ENCODE data around the gene TH.
"Not testable (repeated sequence)": the region's sequence is repeated elsewhere in the genome, so short reads cannot be mapped to it uniquely, and the experiment has no call there.

Gene TH

DNA sequence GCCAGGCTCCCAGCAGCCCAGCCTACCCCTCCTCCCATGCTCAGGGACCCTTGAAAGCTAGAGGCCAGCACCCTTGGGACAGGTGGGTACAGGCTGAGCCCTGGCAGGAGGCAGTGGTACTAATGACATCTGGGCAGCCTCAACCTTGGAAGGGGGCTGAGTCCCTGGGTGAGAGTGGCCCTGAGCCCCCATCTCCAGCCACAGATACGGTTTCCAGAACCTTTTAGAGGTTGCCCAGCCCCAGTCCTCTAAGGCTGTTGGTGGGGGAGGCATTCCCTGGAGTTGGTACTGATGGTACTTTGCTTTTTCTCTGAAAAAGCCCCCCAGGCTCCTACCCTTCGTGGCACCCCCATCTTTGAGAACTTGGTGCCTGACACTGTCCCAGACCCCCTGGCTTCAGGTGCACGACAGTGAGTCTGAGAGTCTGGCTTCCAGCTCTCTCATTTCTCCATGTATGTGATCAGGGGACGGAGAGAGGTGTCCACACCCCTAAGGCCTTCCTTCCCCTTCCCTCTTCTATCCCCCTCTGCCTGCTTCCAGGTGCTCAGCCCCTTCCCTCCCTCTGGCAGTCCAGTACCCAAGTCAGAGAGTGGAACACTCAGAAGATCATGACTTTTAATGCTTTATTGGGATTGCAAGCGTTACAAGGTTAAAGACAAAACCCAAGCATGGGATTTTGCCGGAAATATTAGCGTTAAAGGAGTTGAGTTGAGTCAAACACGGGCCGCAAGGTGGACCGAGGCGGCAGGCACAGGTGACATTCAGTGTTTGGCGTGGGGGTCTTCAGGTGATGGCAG is 42.9 kb downstream of the TH start:
- Histone ChIP-seq H3K27ac (ENCODE audit: low read length) (no peak overlapping the region), H3K4me3 (ENCODE audit: low read depth in 1 of 2, low read length in 2 of 2) (no peak overlapping the region), H3K27me3 (ENCODE audit: low read depth, low read length) (peaks cover 5% of the 10 kb centered on the region), H3K4me1 (ENCODE audit: control insufficient read depth in 1 of 2, insufficient read depth in 2 of 2, low read length in 2 of 2) (no peaks in the 10 kb centered on the region), H3K36me3 (ENCODE audit: control insufficient read depth in 1 of 2, insufficient read depth in 2 of 2, low read length in 2 of 2) (no peaks in the 10 kb centered on the region), H3K9me3 (ENCODE audit: control insufficient read depth in 1 of 2, low read length in 2 of 2) (no peaks in the 10 kb centered on the region)

DNA sequence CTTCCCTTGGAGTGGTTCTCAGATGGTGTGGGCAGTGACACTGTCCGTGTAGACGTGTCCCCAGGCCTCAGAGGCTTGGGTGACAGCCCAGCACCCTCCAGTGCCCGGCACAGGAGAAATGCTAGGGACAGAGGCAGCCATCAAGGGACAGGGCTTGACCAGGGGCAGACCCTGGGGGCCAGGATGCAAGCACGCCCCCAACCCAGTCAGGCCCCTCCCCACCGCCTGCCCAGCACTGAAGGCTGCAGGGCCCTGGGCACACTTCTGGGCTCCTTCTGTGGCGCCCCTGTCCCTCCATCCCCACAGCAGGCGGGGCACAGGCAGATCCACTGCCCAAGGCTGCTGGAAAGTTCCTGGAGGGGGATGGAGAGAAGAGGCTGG is 43.5 kb downstream of the TH start:
- no peak overlapping the region for H3K27ac ChIP-seq (ENCODE audit: low read length)
- no peaks in the 10 kb centered on the region for H3K4me1 ChIP-seq (ENCODE audit: control insufficient read depth in 1 of 2, insufficient read depth in 2 of 2, low read length in 2 of 2)
- no peaks in the 10 kb centered on the region for H3K9me3 ChIP-seq (ENCODE audit: control insufficient read depth in 1 of 2, low read length in 2 of 2)
- no peak overlapping the region for H3K4me3 ChIP-seq (ENCODE audit: low read depth in 1 of 2, low read length in 2 of 2)
- H3K36me3 ChIP-seq (ENCODE audit: control insufficient read depth in 1 of 2, insufficient read depth in 2 of 2, low read length in 2 of 2) = no peaks in the 10 kb centered on the region
- H3K27me3 ChIP-seq (ENCODE audit: low read depth, low read length) = no peaks in the 10 kb centered on the region

DNA sequence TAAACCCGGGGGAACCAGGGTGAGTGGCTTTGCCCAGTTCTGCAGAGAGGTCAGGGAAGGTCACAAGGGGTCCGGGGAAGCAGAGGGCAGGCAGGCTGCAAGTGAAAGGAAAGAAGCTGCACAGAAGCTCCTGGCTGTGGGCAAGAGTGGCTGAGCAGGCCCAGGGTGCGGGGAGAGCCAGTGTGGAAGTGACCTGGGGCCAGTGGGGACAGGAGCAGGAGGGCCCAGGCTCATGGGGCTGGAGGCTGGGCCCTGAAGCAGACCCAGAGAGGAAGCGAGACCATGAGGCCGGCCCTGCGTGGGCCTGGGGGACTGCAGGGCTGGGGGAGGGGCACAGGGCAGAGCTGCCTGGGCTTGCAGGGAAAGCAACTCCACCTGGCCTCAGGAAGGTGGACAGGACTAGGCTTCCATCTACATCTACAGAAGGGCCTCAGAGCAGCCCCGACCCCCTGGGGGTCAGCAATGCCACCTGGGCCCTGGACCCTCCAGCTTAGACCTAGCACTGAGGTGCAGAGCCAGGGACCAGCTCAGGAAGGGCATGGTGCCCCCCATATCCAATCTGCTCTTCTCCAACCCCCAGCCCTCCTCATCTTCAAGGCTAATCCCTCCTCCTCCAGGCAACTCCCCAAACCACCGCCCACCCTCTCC is 44.0 kb downstream of the TH start:
- no peaks in the 10 kb centered on the region for H3K36me3 ChIP-seq (ENCODE audit: control insufficient read depth in 1 of 2, insufficient read depth in 2 of 2, low read length in 2 of 2)
- no peaks in the 10 kb centered on the region for H3K9me3 ChIP-seq (ENCODE audit: control insufficient read depth in 1 of 2, low read length in 2 of 2)
- H3K4me1 ChIP-seq (ENCODE audit: control insufficient read depth in 1 of 2, insufficient read depth in 2 of 2, low read length in 2 of 2) = no peaks in the 10 kb centered on the region
- no peak overlapping the region for H3K27ac ChIP-seq (ENCODE audit: low read length)
- no peak overlapping the region for H3K4me3 ChIP-seq (ENCODE audit: low read depth in 1 of 2, low read length in 2 of 2)
- no peaks in the 10 kb centered on the region for H3K27me3 ChIP-seq (ENCODE audit: low read depth, low read length)

DNA sequence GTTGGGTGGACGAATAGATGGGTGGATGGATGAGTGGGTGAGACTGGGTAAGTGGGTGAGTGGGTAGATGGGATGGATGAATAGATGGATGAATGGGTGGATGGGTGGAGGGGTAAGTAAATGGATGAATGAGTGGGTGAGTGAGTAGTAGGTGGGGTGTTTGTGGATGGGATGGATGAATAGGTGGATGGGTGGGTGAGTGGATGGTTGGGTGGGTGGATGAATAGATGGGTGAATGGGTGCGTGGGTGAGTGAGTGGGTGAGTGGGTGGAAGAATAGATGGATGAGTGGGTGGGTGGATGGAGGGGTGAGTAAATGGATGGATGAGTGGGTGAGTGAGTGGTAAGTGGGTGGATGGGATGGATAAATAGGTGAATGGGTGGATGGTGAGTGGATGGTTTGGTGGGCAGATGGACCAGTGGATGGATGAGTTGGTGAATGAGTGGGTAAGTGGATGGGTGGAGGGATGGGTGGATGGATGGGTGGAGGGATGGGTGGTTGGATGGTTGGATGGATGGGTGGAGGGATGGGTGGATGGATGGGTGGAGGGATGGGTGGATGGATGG is 45.0 kb downstream of the TH start:
- no peak overlapping the region for H3K4me3 ChIP-seq (ENCODE audit: low read depth in 1 of 2, low read length in 2 of 2)
- H3K9me3 ChIP-seq (ENCODE audit: control insufficient read depth in 1 of 2, low read length in 2 of 2) = no peaks in the 10 kb centered on the region
- H3K36me3 ChIP-seq (ENCODE audit: control insufficient read depth in 1 of 2, insufficient read depth in 2 of 2, low read length in 2 of 2) = no peaks in the 10 kb centered on the region
- peaks cover 2% of the 10 kb centered on the region for H3K27me3 ChIP-seq (ENCODE audit: low read depth, low read length)
- no peak overlapping the region for H3K27ac ChIP-seq (ENCODE audit: low read length)
- H3K4me1 ChIP-seq (ENCODE audit: control insufficient read depth in 1 of 2, insufficient read depth in 2 of 2, low read length in 2 of 2) = no peaks in the 10 kb centered on the region

DNA sequence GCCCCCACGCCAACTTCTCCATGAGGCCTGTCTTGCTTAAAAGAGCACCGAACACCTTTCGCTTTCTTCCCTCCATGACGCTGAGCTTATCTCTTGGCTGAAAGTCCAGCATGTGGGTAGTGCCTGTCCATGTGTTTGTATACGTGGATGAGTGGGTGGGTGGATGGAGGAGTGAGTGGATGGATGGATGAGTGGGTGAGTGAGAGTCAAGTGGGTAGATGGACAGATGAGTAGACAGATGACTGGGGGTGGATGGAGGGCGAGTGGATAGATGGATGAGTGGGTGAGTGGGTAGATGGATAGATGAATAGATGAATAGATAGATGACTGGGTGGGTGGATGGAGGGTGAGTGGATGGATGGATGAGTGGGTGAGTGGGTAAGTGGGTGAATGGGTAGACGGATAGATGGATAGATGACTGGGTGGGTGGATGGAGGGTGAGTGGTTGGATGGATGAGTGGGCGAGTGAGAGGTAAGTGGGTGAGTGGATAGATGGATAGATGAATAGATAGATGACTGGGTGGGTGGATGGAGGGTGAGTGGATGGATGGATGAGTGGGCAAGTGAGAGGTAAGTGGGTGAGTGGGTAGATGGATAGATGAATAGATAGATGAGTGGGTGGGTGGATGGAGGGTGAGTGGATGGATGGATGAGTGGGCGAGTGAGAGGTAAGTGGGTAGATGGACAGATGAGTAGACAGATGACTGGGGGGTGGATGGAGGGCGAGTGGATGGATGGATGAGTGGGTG is 46.7 kb downstream of the TH start:
- not testable (repeated sequence) for H3K9me3 ChIP-seq (ENCODE audit: control insufficient read depth in 1 of 2, low read length in 2 of 2); H3K36me3 ChIP-seq (ENCODE audit: control insufficient read depth in 1 of 2, insufficient read depth in 2 of 2, low read length in 2 of 2); H3K27me3 ChIP-seq (ENCODE audit: low read depth, low read length); H3K4me1 ChIP-seq (ENCODE audit: control insufficient read depth in 1 of 2, insufficient read depth in 2 of 2, low read length in 2 of 2); H3K27ac ChIP-seq (ENCODE audit: low read length); H3K4me3 ChIP-seq (ENCODE audit: low read depth in 1 of 2, low read length in 2 of 2)

DNA sequence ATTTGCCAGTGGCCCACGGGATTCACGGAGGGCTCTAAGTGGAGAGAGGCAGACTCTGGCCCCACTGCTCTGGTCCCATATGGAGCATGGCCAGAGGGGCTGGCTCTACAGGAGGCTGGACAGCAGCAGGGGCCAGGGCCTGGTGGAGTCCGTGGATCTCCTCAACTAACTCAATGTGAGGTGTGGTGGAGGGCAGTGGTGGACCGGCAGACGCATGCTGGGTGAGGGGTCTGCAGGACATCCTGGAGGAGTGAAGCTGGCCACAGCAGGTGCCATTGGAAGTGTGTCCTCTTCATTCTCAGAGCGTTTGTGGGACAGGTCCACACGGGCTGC is 48.0 kb downstream of the TH start:
- H3K36me3 ChIP-seq (ENCODE audit: control insufficient read depth in 1 of 2, insufficient read depth in 2 of 2, low read length in 2 of 2) = no peaks in the 10 kb centered on the region
- peaks cover 5% of the 10 kb centered on the region for H3K27me3 ChIP-seq (ENCODE audit: low read depth, low read length)
- no peaks in the 10 kb centered on the region for H3K4me1 ChIP-seq (ENCODE audit: control insufficient read depth in 1 of 2, insufficient read depth in 2 of 2, low read length in 2 of 2)
- no peak overlapping the region for H3K27ac ChIP-seq (ENCODE audit: low read length)
- no peak overlapping the region for H3K4me3 ChIP-seq (ENCODE audit: low read depth in 1 of 2, low read length in 2 of 2)
- H3K9me3 ChIP-seq (ENCODE audit: control insufficient read depth in 1 of 2, low read length in 2 of 2) = no peaks in the 10 kb centered on the region

DNA sequence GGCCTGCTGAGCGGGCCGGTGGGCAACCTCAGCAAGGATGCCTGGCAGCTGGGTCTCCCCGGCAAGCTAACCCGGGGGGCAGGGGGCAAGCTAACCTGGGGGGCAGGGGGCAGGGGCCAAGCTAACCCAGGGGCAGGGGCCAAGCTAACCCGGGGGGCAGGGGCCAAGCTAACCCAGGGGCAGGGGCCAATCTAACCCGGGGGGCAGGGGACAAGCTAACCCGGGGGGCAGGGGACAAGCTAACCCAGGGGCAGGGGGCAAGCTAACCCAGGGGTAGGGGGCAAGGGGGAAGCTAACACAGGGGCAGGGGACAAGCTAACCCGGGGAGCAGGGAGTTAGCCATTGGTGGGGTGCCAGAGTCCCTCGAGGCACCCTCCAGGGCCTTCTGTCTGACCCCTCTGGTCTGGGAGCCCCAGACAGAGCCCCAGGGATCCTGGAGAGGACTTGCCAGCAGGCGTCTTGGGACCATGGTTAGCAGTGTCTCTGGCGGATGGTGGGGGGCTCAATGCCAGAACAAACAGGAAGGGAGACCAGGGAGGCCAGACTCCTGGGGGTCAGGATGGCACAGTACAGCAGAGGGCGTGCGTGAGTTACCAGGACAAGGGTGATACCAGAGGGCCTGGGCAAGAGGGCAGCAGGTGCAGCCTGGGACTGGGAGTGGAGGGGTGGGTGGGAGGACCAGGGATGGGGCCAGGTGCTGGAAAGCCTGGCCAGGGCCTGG is 48.5 kb downstream of the TH start:
- Histone ChIP-seq H3K9me3 (ENCODE audit: control insufficient read depth in 1 of 2, low read length in 2 of 2) (no peaks in the 10 kb centered on the region), H3K27me3 (ENCODE audit: low read depth, low read length) (peaks cover 5% of the 10 kb centered on the region), H3K27ac (ENCODE audit: low read length) (no peak overlapping the region), H3K4me3 (ENCODE audit: low read depth in 1 of 2, low read length in 2 of 2) (no peak overlapping the region), H3K4me1 (ENCODE audit: control insufficient read depth in 1 of 2, insufficient read depth in 2 of 2, low read length in 2 of 2) (no peaks in the 10 kb centered on the region), H3K36me3 (ENCODE audit: control insufficient read depth in 1 of 2, insufficient read depth in 2 of 2, low read length in 2 of 2) (no peaks in the 10 kb centered on the region)

DNA sequence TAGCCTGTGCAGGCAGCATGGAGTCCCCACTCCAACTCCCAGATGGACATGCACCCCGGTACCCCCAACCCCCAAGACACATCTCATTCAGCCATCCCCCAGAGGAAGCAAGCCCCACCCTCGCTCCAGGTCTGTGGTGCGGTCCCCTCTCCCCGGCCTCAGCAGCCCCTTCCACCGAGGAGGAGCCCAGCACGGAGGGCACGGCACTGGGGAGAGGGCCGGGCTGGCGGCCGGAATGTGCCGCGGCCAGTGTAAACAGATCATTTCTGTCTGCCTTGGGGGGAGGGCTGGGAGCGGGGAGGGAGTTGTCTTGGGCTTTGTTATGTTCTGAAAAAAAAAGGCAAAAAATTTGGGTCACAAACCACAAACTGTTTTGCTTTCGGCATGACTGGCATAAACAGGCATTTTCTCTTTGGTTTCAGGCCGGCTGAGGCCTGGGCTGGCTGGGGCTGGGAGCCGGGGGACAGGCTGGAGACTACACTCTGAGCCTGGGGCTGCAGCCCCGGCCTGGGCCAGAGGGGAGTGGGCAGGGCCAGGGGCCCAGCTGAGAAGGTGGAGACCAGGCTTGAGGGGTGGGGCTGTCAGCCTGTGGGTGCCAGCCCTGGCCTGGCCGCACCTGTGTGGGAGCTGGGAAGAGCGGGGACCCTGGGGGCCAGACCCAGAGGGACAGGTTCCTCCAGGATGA is 49.3 kb downstream of the TH start:
- no peaks in the 10 kb centered on the region for H3K4me1 ChIP-seq (ENCODE audit: control insufficient read depth in 1 of 2, insufficient read depth in 2 of 2, low read length in 2 of 2)
- H3K36me3 ChIP-seq (ENCODE audit: control insufficient read depth in 1 of 2, insufficient read depth in 2 of 2, low read length in 2 of 2) = no peaks in the 10 kb centered on the region
- peaks cover 5% of the 10 kb centered on the region for H3K27me3 ChIP-seq (ENCODE audit: low read depth, low read length)
- H3K4me3 ChIP-seq (ENCODE audit: low read depth in 1 of 2, low read length in 2 of 2) = no peak overlapping the region
- H3K9me3 ChIP-seq (ENCODE audit: control insufficient read depth in 1 of 2, low read length in 2 of 2) = no peaks in the 10 kb centered on the region
- no peak overlapping the region for H3K27ac ChIP-seq (ENCODE audit: low read length)

DNA sequence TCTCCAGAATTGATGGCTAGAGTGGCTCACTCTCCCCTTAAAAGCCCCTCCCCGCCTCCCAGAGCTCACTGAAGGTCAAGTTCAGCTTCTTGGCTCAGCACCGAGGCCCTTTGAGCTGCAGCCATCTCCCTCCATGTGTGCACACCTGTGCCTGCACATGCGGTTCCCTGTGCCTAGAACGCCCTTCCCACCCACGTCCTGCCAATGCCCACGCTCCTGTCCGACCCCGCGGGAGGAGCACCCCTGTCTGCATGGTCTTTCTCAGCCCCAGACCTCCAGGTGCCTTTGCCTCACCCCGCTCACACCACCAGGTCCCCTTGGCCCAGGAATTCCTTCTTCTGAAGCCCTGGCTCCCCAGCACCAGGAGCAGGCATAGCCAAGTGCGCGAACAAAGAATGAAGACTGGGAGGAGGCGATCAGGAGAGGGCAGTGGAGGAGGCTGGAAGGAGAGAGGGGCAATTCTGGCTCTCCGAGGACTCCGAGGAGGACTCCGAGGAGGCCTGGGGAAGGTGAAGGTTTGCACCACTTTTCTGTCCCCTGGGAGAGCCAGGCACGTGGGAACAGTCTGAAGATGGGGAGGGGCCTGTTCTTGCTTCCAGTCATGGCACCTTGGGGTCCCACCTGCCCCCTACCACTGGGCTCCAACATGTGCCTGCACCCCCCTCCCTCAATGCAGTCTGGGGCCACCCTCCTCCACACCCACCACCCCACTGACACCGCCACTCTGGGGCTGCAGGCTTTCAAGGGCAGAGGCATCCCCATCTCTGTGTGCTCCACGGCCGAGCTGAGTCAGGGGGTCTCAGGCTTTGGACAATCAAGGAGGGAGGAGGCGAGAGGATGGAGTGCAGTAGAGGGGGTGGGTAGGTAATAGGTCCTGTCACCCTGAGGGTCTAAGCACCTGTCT is 50.1 kb downstream of the TH start:
- Histone ChIP-seq H3K4me3 (ENCODE audit: low read depth in 1 of 2, low read length in 2 of 2) (no peak overlapping the region), H3K27ac (ENCODE audit: low read length) (no peak overlapping the region), H3K36me3 (ENCODE audit: control insufficient read depth in 1 of 2, insufficient read depth in 2 of 2, low read length in 2 of 2) (no peaks in the 10 kb centered on the region), H3K9me3 (ENCODE audit: control insufficient read depth in 1 of 2, low read length in 2 of 2) (no peaks in the 10 kb centered on the region), H3K27me3 (ENCODE audit: low read depth, low read length) (peaks cover 5% of the 10 kb centered on the region), H3K4me1 (ENCODE audit: control insufficient read depth in 1 of 2, insufficient read depth in 2 of 2, low read length in 2 of 2) (no peaks in the 10 kb centered on the region)
